Fibroblast of mammary gland (primary cell): ENCODE measurements around the gene DLK1.

ENCODE experiments used
- DNase-seq: peaks from one replicate; pipeline ENCODE4 v3.0.0-alpha.2; 2010; ENCODE audit warnings: low read depth
- H3K4me3 ChIP-seq: 2 replicates; pipeline ENCODE4 v1.5.1; 2011; ENCODE audit warnings: low read depth, mild to moderate bottlenecking, low read length, moderate library complexity; ENCODE audit not compliant: control insufficient read depth
- TF ChIP-seq, protein P1 (sequence below): conservative IDR thresholded peaks from 2 replicates; pipeline ENCODE4 v1.5.1; 2011; ENCODE audit warnings: low read depth, low read length, inconsistent platforms; ENCODE audit not compliant: control insufficient read depth, insufficient read depth

The DLK1 gene

GRCh38 chr14:100737526-100737925 lies 10.8 kb downstream of the DLK1 start:
- TF ChIP-seq, protein P1, sequence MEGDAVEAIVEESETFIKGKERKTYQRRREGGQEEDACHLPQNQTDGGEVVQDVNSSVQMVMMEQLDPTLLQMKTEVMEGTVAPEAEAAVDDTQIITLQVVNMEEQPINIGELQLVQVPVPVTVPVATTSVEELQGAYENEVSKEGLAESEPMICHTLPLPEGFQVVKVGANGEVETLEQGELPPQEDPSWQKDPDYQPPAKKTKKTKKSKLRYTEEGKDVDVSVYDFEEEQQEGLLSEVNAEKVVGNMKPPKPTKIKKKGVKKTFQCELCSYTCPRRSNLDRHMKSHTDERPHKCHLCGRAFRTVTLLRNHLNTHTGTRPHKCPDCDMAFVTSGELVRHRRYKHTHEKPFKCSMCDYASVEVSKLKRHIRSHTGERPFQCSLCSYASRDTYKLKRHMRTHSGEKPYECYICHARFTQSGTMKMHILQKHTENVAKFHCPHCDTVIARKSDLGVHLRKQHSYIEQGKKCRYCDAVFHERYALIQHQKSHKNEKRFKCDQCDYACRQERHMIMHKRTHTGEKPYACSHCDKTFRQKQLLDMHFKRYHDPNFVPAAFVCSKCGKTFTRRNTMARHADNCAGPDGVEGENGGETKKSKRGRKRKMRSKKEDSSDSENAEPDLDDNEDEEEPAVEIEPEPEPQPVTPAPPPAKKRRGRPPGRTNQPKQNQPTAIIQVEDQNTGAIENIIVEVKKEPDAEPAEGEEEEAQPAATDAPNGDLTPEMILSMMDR = no peak
- no peak for DNase-seq
- H3K4me3 ChIP-seq = no peak overlapping the region

DNA sequence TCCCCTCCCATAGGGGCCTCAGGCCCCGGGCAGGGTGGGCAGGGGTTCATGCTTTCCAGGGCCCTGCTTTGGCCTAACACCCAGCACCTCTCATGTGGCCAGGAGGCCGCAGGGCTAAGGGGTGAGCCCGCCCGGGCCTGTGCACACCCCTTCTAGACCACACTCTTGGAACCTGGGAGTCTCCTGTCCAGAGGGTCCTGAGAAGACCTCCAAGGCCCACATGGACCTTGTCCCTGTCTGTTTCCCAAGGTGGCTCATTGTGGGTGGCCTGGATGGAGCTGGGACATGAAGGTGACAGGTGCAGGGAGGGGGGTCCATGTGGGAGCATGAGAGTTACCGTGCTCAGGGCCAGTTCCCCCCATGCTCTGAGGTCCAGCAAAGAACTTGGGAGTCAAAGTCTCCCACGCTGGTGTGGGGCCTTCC lies 11.6 kb downstream of the DLK1 start:
- TF ChIP-seq, protein P1 = no peak
- no peak for DNase-seq
- no peak overlapping the region for H3K4me3 ChIP-seq

DNA sequence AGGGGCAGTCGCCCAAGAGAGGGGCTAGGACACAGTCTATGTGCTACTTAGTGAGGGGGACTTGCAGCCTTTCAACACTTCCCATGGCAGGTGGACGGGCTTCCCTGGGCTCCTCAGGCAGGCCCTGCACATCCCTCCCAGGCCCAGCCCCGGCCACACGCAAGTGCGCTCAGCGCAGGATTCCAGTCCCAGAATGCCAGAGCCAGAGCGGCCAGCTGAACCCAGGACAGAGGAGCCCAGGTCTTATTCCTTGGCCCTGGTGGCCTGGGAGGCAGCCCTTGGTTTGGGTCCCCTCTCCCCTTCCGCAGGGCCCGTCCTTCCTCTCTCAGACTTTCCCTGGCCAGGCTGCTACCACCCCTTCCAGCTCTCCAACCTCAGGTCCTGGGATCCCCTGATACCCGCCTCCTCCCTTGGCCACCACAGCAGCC lies 12.0 kb downstream of the DLK1 start:
- TF ChIP-seq, protein P1 = no peak
- no peak for DNase-seq
- H3K4me3 ChIP-seq = no peak overlapping the region

- no peak overlapping the region for H3K4me3 ChIP-seq
- no peak for DNase-seq
- TF ChIP-seq, protein P1 = no peak
These were observed 12.6 kb downstream of the DLK1 start for GRCh38 chr14:100739306-100739705.

DNA sequence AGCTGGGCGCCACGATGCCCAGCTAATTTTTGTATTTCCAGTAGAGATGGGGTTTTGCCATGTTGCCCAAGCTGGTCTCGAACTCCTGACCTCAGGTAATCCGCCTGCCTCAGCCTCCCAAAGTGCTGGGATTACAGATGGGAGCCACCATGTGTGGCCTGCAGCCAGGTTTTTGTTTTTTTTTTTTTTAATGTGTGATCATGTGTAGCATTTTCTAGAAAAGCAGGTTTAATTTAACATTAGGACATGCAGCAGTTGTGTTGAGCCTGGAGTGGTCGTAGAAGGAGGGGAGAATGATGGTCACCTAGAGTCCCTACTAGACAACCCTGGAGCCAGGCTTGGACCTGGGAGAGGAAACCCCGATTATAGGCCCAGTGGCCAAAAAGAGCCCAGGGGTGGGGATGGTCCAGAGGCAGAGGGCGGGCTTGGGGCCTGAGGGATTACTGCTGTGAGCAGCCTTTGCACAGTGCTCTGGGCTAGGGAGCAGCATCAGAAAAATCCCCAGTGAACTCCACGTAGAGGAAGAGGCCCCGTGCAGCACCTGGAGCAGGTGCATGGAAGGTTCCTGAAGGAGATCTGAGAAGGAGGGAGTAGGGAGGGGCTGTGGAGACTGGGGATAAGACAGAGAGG lies 13.6 kb downstream of the DLK1 start:
- no peak for DNase-seq
- TF ChIP-seq, protein P1 = no peak
- no peak overlapping the region for H3K4me3 ChIP-seq

DNA sequence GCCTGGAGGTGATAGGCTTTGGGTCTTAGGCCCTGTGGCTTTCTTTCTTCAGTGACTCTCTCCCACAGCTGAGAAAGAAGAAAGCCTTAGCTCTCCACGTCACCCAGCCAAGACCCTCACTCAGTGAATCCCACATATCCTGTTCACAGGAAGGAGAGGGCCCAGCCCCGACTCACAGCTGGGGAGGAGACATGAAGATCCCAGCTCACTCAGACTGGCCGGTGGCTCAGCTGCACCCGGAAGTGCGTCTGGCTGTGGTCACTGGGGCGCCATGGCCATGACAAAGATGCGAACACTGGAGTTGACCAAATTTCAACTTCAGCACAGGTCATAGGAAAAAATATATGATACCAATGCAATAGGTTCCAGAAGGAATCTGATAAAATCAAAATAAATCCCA lies 14.2 kb downstream of the DLK1 start:
- TF ChIP-seq, protein P1 = no peak
- H3K4me3 ChIP-seq = no peak overlapping the region
- no peak for DNase-seq

DNA sequence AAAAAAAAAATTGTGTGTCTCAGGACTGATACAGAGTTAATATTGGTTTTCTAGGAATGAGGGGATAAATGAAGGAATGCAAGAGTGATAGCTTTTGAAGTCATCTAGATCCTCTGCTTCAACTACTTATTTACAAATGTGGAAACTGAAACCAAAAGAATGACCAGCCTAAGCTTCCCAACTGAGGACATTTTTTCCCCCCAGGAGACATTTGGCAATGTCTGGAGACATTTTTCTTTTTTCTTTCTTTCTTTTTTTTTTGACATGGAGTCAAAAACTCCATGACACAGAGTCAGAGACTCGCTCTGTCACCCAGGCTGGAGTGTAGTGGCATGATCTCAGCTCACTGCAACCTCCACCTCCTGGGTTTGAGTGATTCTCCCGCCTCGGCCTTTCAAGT lies 15.3 kb downstream of the DLK1 start:
- no peak overlapping the region for H3K4me3 ChIP-seq
- TF ChIP-seq, protein P1 = no peak
- DNase-seq = no peak
